ENCODE results near the gene EFHB.

GRCh38 chr3:19959505-19959904, 25.5 kb upstream of the EFHB start:
- TF ChIP-seq CTCF (tag by site-specific recombination; IDR thresholded peaks at IDR 0.05) (no peak), ZNF184 (tag by site-specific recombination; IDR thresholded peaks at IDR 0.05) (no peak), ZNF16 (tag by site-specific recombination; IDR thresholded peaks at IDR 0.05; ENCODE audit: low read depth) (no peak), ZSCAN30 (tag by site-specific recombination; IDR thresholded peaks at IDR 0.05) (no peak), PBX3 (CRISPR knock-in tag; IDR thresholded peaks at IDR 0.05) (no peak), ZBTB49 (tag by site-specific recombination; IDR thresholded peaks at IDR 0.05; ENCODE audit: low read depth) (no peak), TCF7L2 (IDR thresholded peaks at IDR 0.05; ENCODE audit: borderline replicate concordance, low read depth, low read length) (no peak), ZSCAN23 (tag by site-specific recombination; IDR thresholded peaks at IDR 0.05) (no peak)

All from HEK293 (cell line).